Measurements from ENCODE around the gene ACOX3.

The ACOX3 gene

GRCh38 chr4:8404791-8405515 lies 35.6 kb downstream of the ACOX3 start:
- DNase-seq (ENCODE audit: low read depth in 2 of 2): no peak

DNA sequence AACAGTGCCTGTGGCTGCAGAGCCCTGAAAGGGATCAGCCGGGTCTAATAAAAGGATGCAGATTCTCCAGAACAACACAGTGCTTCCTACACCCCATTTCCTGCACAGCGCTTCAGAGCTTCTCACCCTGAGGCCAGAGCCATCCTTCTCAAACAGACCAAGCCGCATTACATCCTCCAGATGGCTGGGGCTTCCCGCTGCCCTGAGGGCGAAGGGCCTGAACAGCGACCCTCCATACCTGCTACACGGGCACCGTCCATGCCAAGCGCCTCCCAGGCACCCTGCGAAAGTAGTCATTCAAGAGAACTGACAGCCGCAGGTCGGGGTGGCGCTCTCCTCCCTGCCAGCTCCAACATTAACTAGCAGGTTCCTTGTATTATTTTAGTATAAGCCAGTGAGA lies 36.5 kb downstream of the ACOX3 start:
- no peak for DNase-seq (ENCODE audit: low read depth in 2 of 2)

DNA sequence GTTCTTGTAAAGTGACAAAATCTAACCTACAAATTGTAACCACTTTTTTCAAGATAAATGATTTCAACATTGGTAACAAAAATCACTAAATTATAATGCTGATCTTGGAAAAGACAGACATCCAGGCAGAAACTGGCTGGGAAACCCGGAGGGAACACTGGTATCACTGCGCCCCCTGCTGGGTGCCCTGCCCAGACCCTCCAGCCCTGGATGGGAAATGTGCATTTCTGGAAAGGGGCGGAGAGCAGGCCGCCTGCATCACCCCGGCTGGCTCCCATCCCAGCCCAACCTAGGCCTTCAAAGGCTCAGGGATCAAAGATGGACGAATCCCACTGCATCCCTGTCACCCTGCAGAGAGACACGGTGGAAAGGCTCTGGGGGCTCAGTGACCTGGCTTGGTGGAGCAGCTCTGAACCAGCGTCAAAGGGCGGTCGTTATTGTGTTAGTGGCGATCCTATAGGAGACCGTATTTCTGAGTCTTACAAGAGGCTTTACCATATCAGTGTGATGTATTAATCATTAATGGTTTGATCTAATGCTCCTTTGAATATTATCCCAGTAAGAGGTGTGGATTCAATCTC lies 37.3 kb downstream of the ACOX3 start:
- DNase-seq (ENCODE audit: low read depth in 2 of 2): peak; percentile 34 to 49

DNA sequence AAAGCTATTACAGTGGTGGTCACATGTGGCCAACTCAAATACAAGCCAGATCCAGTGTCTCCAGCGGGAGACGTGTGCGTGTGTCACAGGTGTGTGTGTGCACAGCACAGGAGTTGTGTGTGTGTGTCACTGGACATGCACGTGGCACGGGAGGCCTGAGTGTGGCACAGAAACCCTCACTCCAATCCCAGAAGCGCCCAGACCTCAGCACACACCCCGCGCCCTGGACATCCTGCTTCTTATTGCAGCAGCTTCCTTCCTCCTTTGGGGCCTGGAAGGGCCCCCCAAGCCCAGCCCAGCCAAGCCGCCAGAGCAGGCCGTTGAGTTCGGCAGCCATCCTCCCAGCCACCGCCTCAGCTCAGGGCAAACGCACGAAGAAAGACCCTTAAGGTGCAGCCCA lies 37.9 kb downstream of the ACOX3 start:
- no peak for DNase-seq (ENCODE audit: low read depth in 2 of 2)

- DNase-seq (ENCODE audit: low read depth in 2 of 2): no peak
Observed at GRCh38 chr4:8402181-8402597, 38.3 kb downstream of the ACOX3 start.

DNA sequence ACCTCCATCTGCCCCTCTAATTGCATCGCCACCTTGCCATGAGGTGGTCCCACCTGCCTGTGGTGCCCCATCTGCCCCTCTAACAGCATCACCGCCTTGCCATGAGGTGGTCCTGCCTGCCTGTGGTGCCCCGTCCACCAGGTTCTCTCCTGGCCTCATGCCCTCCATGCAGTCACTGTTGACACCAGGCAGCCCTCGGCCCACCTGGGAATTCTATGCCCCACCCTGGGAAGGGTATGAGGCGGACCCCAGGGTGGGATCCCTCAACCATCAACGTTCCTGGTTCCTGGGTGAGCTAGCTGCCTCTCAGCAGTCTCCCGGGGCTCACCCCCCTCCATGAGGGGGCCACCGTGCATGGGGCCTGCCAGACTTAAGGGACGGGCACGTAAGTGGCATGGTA lies 38.9 kb downstream of the ACOX3 start:
- no peak for DNase-seq (ENCODE audit: low read depth in 2 of 2)

DNA sequence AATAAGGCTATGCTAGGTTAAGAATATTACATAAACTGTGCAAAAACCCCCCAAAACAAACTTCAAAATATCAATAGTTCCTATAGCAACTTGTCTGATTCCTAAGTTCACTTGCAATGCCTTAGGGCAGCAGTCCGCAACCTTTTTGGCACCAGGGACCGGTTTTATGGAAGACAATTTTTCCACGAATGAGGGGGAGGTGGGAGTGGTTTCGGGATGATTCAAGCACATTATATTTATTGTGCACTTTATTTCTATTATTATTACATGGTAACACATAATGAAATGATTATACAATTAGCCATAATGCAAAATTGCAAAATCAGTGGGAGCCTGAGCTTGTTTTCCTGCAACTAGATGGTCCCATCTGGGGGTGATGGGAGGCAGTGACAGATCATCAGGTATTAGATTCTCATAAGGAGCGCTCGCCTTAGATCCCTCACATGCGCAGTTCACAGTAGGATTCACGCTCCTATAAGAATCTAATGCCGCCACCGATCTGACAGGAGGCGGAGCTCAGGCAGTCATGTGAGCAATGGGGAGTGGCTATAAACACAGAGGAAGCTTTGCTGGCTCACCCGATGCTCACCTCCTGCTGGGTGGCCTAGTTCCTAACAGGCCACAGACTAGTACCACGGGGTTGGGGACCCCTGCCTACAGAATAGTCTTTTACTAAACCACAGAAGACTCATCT lies 39.7 kb downstream of the ACOX3 start:
- DNase-seq (ENCODE audit: low read depth in 2 of 2): no peak

DNA sequence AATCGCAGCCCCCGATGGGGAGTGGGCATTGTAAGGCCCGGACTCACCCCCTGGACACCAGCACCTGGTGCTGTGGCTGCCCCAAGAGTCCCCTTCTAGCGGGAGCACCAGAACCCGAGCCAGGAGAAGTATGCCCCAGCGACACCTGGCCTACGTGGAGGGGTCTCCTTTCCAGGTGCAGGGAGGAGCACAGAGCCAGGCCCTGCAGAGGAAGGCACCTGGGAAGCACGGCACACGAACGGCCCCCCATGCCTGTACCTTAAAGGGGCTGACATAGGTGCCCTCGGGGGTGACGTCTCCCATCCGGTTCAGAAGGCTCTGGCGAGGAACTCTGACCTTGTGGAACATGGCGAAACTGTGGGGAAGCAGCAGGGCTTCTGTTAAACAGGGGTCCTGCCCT lies 41.2 kb downstream of the ACOX3 start:
- DNase-seq (ENCODE audit: low read depth in 2 of 2): no peak

- no peak for DNase-seq (ENCODE audit: low read depth in 2 of 2)
Observed at GRCh38 chr4:8398347-8398746, 42.2 kb downstream of the ACOX3 start.

GRCh38 chr4:8396762-8397406 lies 43.6 kb downstream of the ACOX3 start:
- DNase-seq (ENCODE audit: low read depth in 2 of 2): no peak

DNA sequence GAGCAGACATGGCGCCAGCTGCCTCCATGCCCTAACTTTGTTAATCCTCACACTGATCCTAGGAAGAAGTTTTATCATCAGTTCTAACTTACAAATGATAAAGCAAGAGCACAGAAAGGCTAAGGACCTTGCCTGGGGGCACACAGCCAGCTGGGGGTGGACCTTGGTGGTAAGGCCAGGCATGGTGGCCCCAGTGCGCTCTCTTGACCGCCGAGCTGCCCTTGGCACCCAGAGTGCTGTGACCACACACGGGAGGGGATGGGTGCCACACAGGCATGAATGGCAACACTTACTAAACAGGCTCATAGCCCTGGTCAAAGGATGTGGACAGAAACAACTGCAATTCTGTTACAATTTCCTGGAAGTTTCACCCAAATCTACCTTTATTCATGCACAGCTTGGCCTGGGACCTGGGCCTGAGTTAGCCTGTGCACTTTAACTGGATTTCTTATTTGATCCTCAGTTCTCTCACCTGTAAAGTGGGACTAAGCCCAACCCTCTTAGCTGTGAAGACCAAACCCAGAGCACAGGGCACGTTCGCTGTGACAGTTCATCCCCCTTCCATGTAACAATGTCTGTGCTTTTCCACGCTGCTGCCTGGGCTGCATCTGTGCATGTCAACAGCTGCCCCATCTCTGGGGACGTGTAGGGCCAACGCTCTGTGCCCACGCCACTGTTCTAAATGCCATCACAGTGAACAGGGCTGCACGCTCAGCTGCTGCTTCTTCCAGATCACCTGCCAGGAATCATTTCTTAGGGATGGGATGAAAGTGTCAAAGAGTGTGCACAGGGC lies 44.8 kb downstream of the ACOX3 start:
- DNase-seq (ENCODE audit: low read depth in 2 of 2): no peak

- DNase-seq (ENCODE audit: low read depth in 2 of 2): no peak
Observed at GRCh38 chr4:8394806-8395205, 45.7 kb downstream of the ACOX3 start.

- DNase-seq (ENCODE audit: low read depth in 2 of 2): no peak
Observed at GRCh38 chr4:8394061-8394519, 46.4 kb downstream of the ACOX3 start.

DNA sequence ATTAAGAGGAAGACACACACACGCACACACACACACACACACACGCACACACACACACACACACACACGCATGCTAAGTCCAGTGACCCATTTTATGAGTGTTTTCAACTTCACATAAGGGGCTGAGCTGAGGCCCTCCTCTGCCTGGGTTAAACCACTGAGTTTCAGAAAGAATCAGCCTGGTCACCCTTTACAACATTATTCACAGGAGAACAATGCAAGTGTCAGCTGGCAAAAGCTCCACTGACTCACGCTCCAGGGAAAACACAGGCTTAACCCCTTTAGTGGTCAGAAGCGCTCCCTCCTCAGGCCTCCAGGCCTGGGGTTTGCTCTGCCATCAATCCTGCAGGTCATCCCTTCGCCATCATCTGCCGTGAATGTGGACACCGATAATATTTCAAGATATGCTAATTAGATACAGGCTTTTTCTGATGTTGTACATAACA lies 46.9 kb downstream of the ACOX3 start:
- no peak for DNase-seq (ENCODE audit: low read depth in 2 of 2)

GRCh38 chr4:8392591-8393190 lies 47.8 kb downstream of the ACOX3 start:
- no peak for DNase-seq (ENCODE audit: low read depth in 2 of 2)

DNA sequence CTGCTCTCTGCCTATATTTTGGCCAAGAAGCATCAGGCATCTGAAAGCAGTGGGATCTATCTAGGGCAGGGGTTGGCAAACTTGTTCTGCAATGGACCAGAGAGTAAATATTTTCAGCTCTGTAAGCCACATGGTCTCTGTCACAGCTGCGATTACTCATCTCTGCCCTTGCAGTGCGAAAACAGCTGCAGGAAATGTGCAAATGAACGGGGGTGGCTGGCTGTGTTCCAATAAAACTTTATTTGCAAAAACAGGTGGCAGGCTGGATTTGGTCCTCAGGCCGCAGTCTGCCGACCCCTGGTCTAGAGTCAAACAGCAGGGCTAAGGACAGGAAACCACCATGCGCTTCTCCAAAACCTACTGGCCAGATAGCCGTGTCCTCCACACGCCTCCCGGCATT lies 48.6 kb downstream of the ACOX3 start:
- no peak for DNase-seq (ENCODE audit: low read depth in 2 of 2)

DNA sequence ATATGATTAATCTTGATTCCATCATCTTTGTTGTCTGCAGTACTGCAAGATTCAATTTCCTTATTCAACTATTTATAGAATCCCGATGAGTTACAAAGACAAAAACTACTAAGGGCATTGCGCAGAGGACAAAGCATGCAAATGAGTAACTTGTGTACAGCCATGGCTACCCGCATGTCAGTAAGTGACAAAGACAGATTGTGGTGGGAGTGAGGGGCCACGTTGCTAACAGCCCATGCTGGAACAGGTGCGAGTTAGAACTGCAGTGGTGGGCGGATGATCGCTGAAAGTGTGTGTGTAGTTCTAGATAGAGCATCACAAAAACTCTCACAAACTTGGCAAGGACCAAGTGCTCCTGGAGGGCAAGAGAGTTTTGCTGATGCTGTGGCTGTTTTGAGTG lies 49.5 kb downstream of the ACOX3 start:
- no peak for DNase-seq (ENCODE audit: low read depth in 2 of 2)

- DNase-seq (ENCODE audit: low read depth in 2 of 2): no peak
Observed at GRCh38 chr4:8390577-8390976, 49.9 kb downstream of the ACOX3 start.

DNA sequence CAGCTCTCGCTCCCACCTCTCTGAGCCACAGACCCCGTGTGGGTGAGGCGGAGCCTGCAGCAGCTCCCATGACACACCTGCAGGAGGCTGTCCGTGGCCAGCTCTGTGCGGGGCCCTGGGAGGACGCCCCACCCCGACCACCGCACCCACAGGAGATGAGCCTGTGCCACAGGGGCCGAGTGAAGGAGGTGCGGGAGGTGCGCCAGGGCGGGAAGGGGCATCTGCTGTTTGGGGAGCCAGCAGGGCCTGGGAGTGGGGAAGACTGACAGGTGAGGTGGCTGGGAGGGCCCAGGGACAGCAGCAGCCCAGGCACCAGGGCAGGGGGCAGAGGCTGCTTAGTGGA lies 52.0 kb downstream of the ACOX3 start:
- DNase-seq (ENCODE audit: low read depth in 2 of 2): no peak

GRCh38 chr4:8387615-8388527 lies 52.7 kb downstream of the ACOX3 start:
- no peak for DNase-seq (ENCODE audit: low read depth in 2 of 2)
